NCI-H510A (cell line): ENCODE measurements around the gene RNPS1.
A peak's percentile ranks its signal among the peaks of the same experiment; 100 is the strongest.

Experiments used
- DNase-seq: peaks from one replicate; lab custom pipeline; 2025; lab: John Stamatoyannopoulos, UW

The RNPS1 gene

DNA sequence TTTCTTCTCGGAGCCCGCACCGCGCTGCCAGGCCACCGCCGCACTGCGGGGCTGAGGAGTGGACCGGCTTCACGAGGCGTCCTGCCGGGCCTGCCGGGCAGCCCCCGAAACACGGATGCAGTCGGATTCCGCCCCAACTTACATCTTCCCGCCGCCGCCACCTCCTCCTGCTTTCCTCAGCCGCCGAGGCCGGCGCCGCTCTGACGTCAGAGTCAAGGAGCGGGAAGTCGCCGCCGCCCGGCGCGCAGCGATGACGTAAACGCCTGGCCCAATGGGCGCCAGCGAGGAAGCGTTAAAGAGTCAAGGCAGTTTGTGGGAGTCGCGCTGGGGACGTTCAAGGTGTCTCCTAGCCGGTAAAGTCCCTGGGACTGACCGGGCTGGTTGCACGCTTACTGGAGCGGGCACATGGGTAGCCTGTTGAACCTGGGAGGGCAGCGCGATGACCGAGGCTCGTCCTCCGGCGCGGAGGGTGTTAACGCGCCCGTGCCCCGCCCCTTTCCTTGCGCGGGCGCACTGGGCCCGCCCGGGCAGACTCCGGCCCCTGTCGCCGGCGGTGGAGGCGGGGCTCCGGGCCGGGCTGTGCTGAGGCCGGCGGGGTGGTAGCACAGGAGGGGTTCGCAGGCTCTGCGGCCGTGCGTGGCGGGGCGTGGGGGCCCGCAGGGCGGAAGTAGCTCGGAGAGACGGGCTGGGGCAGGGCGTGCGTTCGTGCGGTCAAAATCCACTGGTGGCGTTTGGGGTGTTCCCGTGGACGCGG lies at the start of gene RNPS1:
TSS of gene RNPS1 (minus strand) at position 214 of the 754 bp plus-strand sequence. CDS start 3,483 bp downstream, outside the sequence.
- DNase-seq, result peak; percentile 83

- no peak for DNase-seq
These were observed 49.5 kb upstream of the RNPS1 start for GRCh38 chr16:2317231-2318020.

DNA sequence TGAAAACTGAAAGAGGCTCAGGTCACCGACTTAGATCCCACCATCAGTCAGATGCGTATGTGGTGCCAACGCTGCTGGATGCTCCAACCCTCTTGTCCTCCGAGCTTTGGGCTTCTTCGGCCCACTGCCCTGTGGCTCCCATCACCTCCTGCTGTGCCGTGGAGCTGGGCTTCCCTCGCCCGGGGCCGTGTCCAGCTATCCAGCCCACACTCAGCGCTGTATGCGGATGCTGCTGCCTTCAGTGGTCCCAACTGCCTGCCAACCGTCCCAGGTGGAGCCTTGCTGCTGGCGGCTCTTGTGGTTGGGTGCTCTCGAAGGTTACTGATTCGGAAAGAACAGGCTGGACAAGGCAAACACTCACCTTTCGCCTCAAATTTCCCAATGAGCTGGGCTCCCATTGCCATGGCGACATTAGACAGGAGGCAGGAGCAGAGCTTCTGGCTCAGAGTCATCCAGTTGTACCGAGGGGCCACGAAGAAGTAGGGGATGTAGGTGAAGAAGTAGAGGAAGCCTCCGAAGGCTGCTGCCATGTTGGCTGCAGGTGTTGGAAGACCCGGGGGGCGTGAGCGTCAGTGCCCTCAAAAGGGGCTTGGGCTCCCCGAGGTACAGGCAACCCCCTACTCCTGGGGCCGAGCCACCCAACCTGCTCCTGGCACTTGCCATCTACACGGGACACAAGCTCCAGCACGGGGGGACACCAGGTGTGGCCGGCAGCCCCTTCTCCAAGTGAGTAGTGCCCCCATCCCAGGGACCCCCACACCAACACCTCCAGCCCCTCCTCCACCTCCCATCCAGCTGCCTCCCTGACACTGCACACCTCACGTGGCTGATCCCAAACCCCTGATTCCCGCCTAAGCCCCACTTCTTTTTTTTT lies 40.4 kb upstream of the RNPS1 start:
- no peak for DNase-seq

DNA sequence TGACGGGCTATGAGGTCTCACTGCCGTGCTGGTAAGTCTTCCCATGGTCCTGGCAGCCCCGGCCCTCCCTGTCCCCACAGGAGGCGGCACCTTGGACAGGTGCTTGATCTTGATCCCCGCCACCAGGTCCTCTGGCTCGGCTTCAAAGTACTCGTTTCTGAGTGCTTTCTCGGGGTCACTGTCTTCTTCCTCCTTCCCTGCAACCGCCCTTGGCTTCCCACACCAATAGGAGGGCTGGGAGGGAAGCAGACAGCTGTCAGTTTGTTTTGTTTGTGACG lies 31.9 kb upstream of the RNPS1 start:
- DNase-seq, result no peak

GRCh38 chr16:2299121-2299914 lies 31.4 kb upstream of the RNPS1 start:
- no peak for DNase-seq

- DNase-seq, result no peak
These were observed 30.7 kb upstream of the RNPS1 start for GRCh38 chr16:2298621-2299020.

DNA sequence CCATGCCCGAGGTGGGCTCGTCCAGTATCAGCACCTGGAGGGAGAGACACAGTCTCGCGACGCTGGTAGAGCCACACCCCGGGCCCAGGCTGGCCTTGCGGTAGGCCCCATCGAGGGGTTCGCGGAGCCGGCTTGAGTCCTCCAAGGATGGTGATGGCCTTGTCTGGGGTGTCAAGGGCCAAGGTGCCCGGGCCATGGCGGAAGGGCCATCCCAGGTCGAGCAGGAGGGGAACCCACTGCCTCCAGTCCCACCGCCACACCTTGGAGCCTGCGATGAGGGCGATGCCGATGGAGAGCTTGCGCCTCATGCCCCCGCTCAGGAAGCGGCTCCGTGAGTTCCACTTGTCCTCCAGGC lies 29.6 kb upstream of the RNPS1 start:
- no peak for DNase-seq

GRCh38 chr16:2296661-2297505 lies 29.0 kb upstream of the RNPS1 start:
- DNase-seq, result no peak

GRCh38 chr16:2295056-2295798 lies 27.3 kb upstream of the RNPS1 start:
- no peak for DNase-seq

GRCh38 chr16:2292221-2292620 lies 24.3 kb upstream of the RNPS1 start:
- no peak for DNase-seq

DNA sequence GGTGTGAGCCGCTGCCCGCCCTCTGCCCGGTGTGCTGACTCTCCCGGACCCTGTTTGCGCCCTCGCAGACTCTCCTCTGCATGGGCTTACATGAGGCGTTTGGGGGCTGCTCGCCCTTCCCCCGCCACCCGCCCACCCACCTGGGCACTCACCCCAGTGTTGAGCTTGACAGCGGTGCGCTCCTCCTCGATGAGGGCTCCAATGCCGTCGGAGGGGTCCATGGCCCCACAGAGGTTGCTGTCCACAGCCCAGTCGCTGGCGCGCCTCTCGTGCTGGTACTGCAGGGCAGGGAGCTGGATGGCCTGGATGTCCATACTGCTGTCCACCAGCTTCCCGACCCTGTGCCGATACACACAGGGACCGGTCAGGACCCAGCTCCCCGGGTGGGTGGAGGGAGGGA lies 21.4 kb upstream of the RNPS1 start:
- no peak for DNase-seq

DNA sequence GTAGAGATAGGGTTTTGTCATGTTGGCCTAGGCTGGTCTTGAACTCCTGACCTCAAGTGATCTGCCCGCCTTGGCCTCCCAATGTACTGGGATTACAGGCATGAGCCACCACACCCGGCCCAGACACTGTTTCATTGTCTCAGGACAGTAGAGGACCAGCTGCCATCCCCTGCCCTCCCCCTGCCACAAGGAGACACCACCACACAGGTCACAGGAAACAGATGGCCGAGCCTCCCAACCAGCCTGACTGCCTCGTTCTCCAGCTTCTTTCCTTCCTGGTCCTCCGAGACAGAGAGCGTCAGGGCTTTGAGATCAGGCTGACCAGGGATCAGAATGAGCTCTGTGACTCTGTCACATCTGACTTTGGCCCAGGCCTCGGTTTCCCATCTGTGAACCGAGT lies 20.8 kb upstream of the RNPS1 start:
- no peak for DNase-seq

GRCh38 chr16:2287916-2288547 lies 20.1 kb upstream of the RNPS1 start:
- DNase-seq, result no peak

DNA sequence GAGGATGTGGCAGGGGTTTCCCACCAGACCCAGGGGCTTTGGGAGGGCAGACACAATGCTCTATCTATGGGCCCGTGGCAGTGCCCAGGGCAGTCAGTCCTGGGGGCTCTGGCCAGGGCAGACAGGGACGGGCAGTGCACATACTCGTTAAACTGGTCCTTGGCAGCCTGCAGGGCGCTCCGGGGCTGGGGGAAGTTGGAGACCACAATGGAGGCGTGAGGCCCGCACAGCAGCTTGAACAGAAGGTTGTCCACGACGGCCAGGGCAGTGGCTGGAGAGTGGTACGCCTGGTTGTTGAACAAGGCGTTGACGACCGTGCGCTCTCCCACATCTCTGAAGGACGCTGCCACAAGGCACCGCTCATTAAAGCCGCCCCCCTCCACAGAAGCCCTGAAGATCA lies 18.6 kb upstream of the RNPS1 start:
- no peak for DNase-seq

- no peak for DNase-seq
These were observed 17.8 kb upstream of the RNPS1 start for GRCh38 chr16:2285731-2286191.

DNA sequence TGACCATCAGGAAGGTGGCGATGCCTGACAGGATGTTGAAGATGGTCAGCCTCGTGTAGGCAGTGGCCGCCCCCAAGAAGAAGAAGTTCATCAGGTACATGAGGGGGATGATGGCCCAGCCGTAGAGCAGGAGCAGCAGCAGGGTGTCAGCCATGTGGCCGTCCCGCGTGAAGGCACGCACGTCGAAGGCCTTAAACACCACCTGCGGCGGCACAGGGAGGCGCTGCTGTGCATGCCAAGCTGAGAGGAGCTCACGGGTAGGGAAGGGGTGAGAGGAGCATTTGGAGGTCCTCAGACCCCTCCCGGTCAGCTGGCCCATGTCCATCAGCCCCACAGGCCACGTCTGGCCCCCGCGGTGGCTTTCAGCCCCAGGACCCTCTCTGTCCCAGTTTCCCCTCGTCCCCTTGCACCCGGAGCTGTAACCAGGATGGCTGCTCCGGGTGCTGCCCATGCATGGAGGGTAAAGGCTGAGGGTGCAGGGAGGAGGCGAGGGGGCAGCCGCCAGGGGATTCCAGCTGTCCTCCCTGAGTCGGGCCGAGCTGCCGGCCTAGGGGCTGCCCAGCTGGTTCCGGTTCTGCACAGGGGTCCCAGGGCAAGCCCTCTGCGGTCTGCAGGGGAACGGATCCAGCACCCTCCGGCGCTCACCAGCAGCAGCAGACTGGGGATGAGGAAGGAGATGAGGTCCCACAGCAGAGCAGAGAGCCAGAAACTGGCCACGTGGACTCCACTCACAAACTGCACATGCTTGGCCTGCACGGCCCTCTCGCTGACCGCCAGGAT lies 17.1 kb upstream of the RNPS1 start:
- no peak for DNase-seq

- DNase-seq, result no peak
These were observed 16.3 kb upstream of the RNPS1 start for GRCh38 chr16:2284001-2284770.
